OCI-LY7 (cell line): ENCODE data around the gene ITGB4. TPM values are rescaled to one million over a fixed set of nuclear protein-coding genes. Genes with fewer than 3 reads are reported as not detected.
"Not testable (repeated sequence)": the region's sequence is repeated elsewhere in the genome, so short reads cannot be mapped to it uniquely, and the experiment has no call there.

Experiments
- BruUV-seq: library from RNA; stranded (reverse); fragments of 400-500 nt; replicated peaks from 2 replicates; lab custom pipeline; 2021; lab: Mats Ljungman, UMichigan
- CTCF ChIA-PET: fragments of 300-600 bp; sonication (Branson Sonifier 250); formaldehyde crosslinking; loops from one replicate; lab custom pipeline; 2022; ENCODE audit warnings: antibody characterized with exemption; ENCODE audit not compliant: unreplicated experiment; lab: Charles Lee
- POLR2A ChIA-PET: fragments of 300-600 bp; sonication (Branson Sonifier 250); formaldehyde crosslinking; loops from one replicate; lab custom pipeline; 2022; ENCODE audit warnings: antibody characterized with exemption; lab: Charles Lee
- DNase-seq: peaks from one replicate; pipeline ENCODE4 v3.0.0-alpha.2; 2015; ENCODE audit warnings: low spot score
- H2AFZ ChIP-seq: fragments of 200-600 bp; sonication (generic), shearing (Covaris generic); 2 replicates; pipeline ENCODE4 v1.6.1; 2014; ENCODE audit warnings: mild to moderate bottlenecking, antibody characterized with exemption, low read length, moderate library complexity
- H3K27ac ChIP-seq: fragments of 200-600 bp; sonication (generic); 2 replicates; pipeline ENCODE4 v1.5.1; 2014; ENCODE audit warnings: mixed run types, low read depth, mild to moderate bottlenecking, moderate library complexity, low read length, inconsistent platforms; ENCODE audit not compliant: poor library complexity, severe bottlenecking
- H3K36me3 ChIP-seq: fragments of 200-600 bp; sonication (generic); 2 replicates; pipeline ENCODE4 v1.6.1; 2014; ENCODE audit warnings: mild to moderate bottlenecking, antibody characterized with exemption, low read length, moderate library complexity, mixed read lengths; ENCODE audit not compliant: insufficient read depth
- H3K4me1 ChIP-seq: fragments of 200-600 bp; sonication (generic); 2 replicates; pipeline ENCODE4 v1.5.1; 2014; ENCODE audit warnings: mild to moderate bottlenecking, low read length; ENCODE audit not compliant: insufficient read depth, poor library complexity, severe bottlenecking
- H3K4me2 ChIP-seq: fragments of 200-600 bp; sonication (generic); 2 replicates; pipeline ENCODE4 v1.6.1; 2014; ENCODE audit warnings: mild to moderate bottlenecking, low read length
- H3K4me3 ChIP-seq: fragments of 200-600 bp; sonication (generic); 2 replicates; pipeline ENCODE4 v1.5.1; 2014; ENCODE audit warnings: mild to moderate bottlenecking, low read depth, low read length; ENCODE audit not compliant: poor library complexity, severe bottlenecking
- H3K79me2 ChIP-seq: fragments of 200-600 bp; sonication (generic); 2 replicates; pipeline ENCODE4 v1.6.1; 2016; ENCODE audit warnings: low read depth, mild to moderate bottlenecking, low read length, moderate library complexity, mixed read lengths; ENCODE audit not compliant: insufficient read depth
- H3K9me2 ChIP-seq: fragments of 200-600 bp; sonication (generic); 2 replicates; pipeline ENCODE4 v1.6.1; 2016; ENCODE audit warnings: mild to moderate bottlenecking, low read length, mixed read lengths; ENCODE audit not compliant: insufficient read depth
- H3K9me3 ChIP-seq: fragments of 200-600 bp; sonication (generic); 2 replicates; pipeline ENCODE4 v1.6.1; 2014; ENCODE audit warnings: mild to moderate bottlenecking, mixed run types, low read length, mixed read lengths
- H4K20me1 ChIP-seq: fragments of 200-600 bp; sonication (generic); 2 replicates; pipeline ENCODE4 v1.6.1; 2014; ENCODE audit warnings: mild to moderate bottlenecking, antibody characterized with exemption, low read length, moderate library complexity, mixed read lengths; ENCODE audit not compliant: insufficient read depth
- EZH2phosphoT487 ChIP-seq: fragments of 200-600 bp; sonication (generic); IDR thresholded peaks from 2 replicates; pipeline ENCODE4 v1.6.1; 2018; ENCODE audit warnings: low read depth, borderline replicate concordance, mild to moderate bottlenecking, mixed run types, antibody characterized with exemption, low read length, moderate library complexity, mixed read lengths
- intact Hi-C: fragments of 100-400 bp; cut with micrococcal nuclease; formaldehyde crosslinking; loops from one replicate; pipeline ENCODE4 v1.10.0; 2022; ENCODE audit not compliant: unreplicated experiment
- total RNA-seq, 2 experiments: library from RNA; depleted of rRNA in 1 of 2; stranded (reverse); fragments of >200 nt in 1 of 2; shearing (Covaris generic) in 1 of 2; gene quantifications; 2 replicates each; pipeline ENCODE4 v1.2.3, GENCODE V29; 2014 to 2022
- TF ChIP-seq, protein P1 (sequence below): fragments of 200-600 bp; sonication (generic); conservative IDR thresholded peaks from 2 replicates; pipeline ENCODE4 v1.5.1; 2014; ENCODE audit warnings: mild to moderate bottlenecking, antibody characterized with exemption, low read length, moderate library complexity, mixed read lengths

Gene ITGB4
- total RNA-seq, 2 experiments from 2014 or later = 0.66 to 3.9 TPM

DNA sequence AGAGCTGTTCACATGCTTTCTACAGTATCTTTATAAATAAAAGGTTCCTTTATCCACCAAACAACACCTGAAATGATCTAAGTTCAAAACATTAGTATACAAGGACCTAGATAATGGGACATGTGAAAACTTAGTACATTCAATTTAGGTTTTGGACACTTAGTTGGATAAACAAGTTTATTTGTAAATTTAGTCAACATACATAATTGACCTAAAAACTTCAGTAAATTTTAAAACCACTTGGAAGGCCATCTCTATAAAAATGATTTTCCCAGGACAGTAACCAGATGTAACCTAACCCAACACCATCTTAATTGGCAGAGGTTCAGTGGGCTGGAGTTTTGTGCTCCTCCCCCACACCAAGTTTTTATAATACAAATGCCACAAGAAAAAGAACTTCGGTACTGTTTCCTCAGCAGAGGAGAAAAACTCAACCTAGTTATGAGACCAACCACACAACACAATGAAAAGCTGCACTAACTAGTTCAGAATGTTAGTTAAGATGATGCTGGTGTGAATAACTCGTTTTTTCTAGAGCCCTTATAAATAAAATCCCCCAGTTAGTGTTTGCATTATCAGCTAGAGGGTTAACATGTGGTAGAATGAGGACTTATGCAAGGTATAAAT lies 56.1 kb downstream of the ITGB4 start:
- peak overlapping the region; percentile 83 for H3K4me3 ChIP-seq

DNA sequence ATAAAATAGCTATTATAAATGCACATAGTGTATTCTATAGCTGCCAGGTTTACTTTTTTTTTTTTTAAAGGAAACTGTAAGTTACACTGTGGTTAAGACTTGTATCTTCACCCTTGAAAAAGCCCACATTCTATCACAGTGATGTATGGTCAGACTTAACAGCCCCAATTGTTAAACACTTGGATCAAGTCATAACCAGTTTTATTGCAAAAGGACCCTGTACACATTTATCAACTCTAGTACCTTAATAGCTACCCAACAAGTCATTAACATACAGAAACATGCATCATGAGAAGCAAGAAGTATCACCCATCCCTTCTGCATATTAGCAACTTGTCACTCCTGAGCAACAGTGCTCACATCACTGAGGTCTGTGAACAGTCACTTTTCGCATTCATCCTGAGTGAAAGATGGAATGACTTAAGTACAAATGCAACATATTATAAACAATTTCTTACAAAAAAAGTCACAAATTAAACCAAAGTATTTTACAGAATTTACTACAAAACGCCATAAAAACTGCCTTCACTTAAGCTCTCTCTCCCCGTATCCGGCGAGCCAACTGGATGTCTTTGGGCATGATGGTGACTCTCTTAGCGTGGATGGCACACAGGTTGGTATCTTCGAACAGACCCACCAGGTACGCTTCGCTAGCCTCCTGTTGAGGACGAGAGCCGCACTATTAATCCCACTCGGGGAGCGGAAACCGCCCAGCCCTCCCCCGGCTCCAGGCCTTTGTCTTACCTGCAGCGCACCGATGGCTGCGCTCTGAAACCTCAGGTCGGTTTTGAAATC lies 57.0 kb downstream of the ITGB4 start:
- CTCF ChIA-PET, DNase-seq, H3K9me3 ChIP-seq, H3K9me2 ChIP-seq, H2AFZ ChIP-seq: not testable (repeated sequence)
- peak overlapping the region; percentile 85 for H3K4me2 ChIP-seq
- BruUV-seq = TSS peak; percentile 77
- H3K27ac ChIP-seq = peak overlapping the region; percentile 84
- POLR2A ChIA-PET = interaction anchor here (0.6 to 2.0 kb wide), 5 partner anchors 8 to 202 kb away, joined by 3 to 8 read pairs (median 4); partner anchors contain the start of gene GALK1
- H3K4me3 ChIP-seq = peak overlapping the region; percentile 83
- peaks cover 24% of the 10 kb centered on the region for H4K20me1 ChIP-seq
- peaks cover 46% of the 10 kb centered on the region for H3K36me3 ChIP-seq
- peaks cover 34% of the 10 kb centered on the region for H3K4me1 ChIP-seq
- intact Hi-C loops = loop anchor here (2.0 to 5.0 kb wide), 2 partner anchors 119 to 489 kb away; partner anchors contain the start of genes TRIM65 and UBALD2
- H3K79me2 ChIP-seq = peaks cover 33% of the 10 kb centered on the region

More for the DNA sequence above, 56.1 kb downstream of the ITGB4 start:
- no peaks in the 10 kb centered on the region for H3K9me3 ChIP-seq
- CTCF ChIA-PET = no interaction called here
- DNase-seq = no peak
- H2AFZ ChIP-seq = no peak overlapping the region
- H3K27ac ChIP-seq = no peak overlapping the region
- no peaks in the 10 kb centered on the region for H3K9me2 ChIP-seq
- H3K4me1 ChIP-seq = peaks cover 26% of the 10 kb centered on the region
- H3K79me2 ChIP-seq = peaks cover 33% of the 10 kb centered on the region
- TF ChIP-seq, protein P1, sequence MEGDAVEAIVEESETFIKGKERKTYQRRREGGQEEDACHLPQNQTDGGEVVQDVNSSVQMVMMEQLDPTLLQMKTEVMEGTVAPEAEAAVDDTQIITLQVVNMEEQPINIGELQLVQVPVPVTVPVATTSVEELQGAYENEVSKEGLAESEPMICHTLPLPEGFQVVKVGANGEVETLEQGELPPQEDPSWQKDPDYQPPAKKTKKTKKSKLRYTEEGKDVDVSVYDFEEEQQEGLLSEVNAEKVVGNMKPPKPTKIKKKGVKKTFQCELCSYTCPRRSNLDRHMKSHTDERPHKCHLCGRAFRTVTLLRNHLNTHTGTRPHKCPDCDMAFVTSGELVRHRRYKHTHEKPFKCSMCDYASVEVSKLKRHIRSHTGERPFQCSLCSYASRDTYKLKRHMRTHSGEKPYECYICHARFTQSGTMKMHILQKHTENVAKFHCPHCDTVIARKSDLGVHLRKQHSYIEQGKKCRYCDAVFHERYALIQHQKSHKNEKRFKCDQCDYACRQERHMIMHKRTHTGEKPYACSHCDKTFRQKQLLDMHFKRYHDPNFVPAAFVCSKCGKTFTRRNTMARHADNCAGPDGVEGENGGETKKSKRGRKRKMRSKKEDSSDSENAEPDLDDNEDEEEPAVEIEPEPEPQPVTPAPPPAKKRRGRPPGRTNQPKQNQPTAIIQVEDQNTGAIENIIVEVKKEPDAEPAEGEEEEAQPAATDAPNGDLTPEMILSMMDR = no peak
- POLR2A ChIA-PET = interaction anchor here (0.9 to 2.0 kb wide), 5 partner anchors 7 to 78 kb away, joined by 4 to 8 read pairs (median 4); partner anchors contain the start of genes GALK1, UNK and WBP2
- intact Hi-C loops = loop anchor here (5.0 kb wide), 1 partner anchor 490 kb away; the partner anchor contains the start of gene UBALD2
- no TSS peak for BruUV-seq
- peaks cover 46% of the 10 kb centered on the region for H3K36me3 ChIP-seq
- peaks cover 24% of the 10 kb centered on the region for H4K20me1 ChIP-seq
- H3K4me2 ChIP-seq = peak overlapping the region; percentile 85

DNA sequence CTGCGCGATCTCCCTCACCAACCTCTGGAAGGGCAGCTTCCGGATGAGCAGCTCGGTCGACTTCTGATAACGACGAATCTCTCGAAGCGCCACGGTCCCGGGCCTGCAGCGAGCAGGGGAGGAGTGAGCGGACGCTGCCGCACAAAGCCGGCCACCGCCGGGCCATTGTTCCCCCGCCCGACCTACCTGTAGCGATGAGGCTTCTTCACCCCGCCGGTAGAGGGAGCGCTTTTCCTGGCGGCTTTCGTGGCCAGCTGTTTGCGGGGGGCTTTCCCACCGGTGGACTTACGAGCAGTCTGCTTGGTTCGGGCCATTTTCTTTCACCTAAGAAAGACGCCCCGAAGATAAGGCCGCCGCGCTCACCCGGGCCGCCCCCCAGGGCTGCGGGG lies 57.6 kb downstream of the ITGB4 start:
- H3K4me1 ChIP-seq = peaks cover 40% of the 10 kb centered on the region
- ChIA-PET CTCF (no interaction called here), POLR2A (interaction anchor here (0.6 to 2.0 kb wide), 3 partner anchors 10 to 79 kb away, joined by 3 to 8 read pairs (median 4); partner anchors contain the start of gene GALK1)
- no TSS peak for BruUV-seq
- peak overlapping the region; percentile 84 for H3K27ac ChIP-seq
- H3K36me3 ChIP-seq = peaks cover 46% of the 10 kb centered on the region
- H2AFZ ChIP-seq = no peak overlapping the region
- DNase-seq = peak; percentile 84
- H3K4me3 ChIP-seq = peak overlapping the region; percentile 83
- peaks cover 24% of the 10 kb centered on the region for H4K20me1 ChIP-seq
- H3K4me2 ChIP-seq = peak overlapping the region; percentile 85
- H3K79me2 ChIP-seq = peaks cover 33% of the 10 kb centered on the region
- no peaks in the 10 kb centered on the region for H3K9me2 ChIP-seq
- no peaks in the 10 kb centered on the region for H3K9me3 ChIP-seq
- intact Hi-C loops = loop anchor here (1.0 to 5.0 kb wide), 3 partner anchors 14 to 488 kb away; partner anchors contain the start of genes GALK1, TRIM65 and UBALD2
- TF ChIP-seq EZH2phosphoT487 = no peak
- TF ChIP-seq, protein P1 = peak; percentile 90
